Measurements from ENCODE around the gene ZBED4.

The ZBED4 gene

GRCh38 chr22:49903322-49904039 lies 49.8 kb downstream of the ZBED4 start:
- DNase-seq: no peak

- DNase-seq: no peak
Observed at GRCh38 chr22:49904040-49904369, 50.4 kb downstream of the ZBED4 start.

DNA sequence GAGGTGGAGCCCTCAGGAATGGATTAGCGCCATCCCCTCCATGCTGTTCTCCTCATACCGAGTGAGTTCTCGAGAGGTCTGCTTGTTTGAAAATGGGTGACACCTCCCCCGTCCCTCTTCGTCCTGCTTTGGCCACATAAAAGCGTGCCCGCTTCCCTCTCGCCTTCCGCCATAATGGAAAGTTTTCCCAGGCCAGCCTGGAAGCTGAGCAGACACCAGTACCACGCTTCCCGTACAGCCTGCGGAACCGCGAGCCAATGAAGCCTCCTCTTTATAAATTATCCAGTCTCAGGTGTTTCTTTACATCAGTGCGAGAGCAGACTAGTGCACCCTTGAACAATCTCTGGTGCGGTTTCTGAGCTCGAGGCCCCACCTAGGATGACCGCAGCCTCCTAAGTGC lies 51.8 kb downstream of the ZBED4 start:
- no peak for DNase-seq

GRCh38 chr22:49906071-49906798 lies 52.6 kb downstream of the ZBED4 start:
- no peak for DNase-seq

- no peak for DNase-seq
Observed at GRCh38 chr22:49906799-49907290, 53.2 kb downstream of the ZBED4 start.

DNA sequence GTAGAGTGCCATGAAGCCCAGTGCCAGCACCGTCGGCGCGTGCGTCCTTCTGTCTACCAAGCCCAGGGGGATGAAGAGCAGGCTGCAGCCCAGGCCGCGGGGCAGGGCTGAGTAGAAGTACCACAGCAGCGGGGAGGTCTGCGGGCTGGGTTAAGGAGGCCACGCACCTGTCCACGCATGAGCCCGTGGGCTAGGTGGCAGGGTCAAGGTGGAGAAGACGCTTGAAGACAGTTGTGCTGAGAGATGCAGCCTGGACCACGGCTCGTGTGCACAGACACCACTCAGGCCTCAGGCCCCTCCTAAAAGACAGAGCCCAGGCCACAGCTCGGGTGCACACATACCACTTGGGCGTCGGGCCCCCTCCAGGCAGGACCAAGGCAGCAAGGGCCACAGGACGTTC lies 54.2 kb downstream of the ZBED4 start:
- no peak for DNase-seq

DNA sequence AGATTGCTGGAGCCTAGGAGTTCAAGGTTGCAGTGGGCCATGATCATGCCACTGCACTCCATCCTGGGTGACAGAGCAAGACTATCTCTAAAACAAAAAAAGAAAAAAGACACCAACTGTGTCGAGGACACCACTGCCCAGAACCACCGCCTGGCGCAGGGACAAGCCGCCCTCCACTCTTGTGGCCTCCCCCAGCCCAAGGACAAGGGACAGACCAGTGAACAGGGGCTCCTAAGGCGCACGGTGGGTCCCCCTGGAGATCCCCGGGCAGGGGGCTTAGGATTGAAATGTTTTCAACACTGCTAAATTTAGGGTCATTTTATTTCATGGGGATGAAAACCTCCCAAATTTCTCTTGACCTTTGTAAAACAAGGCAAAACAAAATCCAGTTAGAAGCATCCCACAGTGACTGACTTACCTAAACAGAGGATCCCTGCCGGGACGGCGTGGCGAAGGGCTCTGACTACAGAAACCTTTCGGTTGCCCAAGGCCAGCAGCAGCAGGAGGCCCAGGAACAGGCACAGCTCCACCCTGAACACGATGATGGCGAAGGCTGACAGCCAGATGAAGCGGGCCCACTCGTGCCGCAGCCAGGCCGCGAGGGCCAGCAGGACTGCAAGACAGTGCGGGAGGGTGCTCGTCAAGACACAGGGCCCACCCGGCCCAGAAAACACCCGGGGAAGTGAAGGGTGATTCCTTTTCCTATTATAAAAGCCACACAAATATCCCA lies 56.0 kb downstream of the ZBED4 start:
- DNase-seq: no peak

- no peak for DNase-seq
Observed at GRCh38 chr22:49910229-49911155, 56.8 kb downstream of the ZBED4 start.

DNA sequence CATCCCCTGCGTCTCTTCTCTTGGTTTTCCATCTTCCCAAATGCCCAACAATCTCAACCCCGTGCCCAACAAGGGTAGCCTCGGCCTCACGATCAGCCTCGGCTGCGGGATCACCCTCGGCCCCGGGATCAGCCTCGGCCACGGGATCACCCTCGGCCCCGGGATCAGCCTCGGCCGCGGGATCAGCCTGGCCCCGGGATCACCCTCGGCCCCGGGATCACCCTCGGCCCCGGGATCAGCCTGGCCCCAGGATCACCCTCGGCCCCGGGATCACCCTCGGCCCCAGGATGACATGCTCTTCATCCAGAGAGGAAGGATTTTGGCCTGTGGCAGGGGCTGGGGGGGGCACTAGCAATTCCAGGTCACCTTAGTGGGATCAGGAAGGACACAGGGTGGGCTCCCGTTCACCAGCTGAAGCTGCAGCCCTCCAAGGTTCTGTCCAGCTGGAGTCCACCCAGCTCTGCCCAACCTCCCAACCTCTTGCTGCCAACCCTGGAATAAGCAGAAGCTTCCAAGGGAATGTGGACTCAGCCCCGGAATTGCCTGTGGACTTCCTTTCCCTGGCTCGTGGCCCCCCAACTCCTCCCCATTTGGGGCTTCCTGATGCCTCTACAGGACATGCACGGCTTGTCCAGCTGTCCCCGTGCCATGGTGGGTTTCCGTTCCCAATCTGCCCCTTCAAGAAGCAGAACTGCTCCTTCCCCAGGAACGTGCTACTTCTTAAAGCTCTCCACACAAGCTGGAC lies 58.4 kb downstream of the ZBED4 start:
- DNase-seq: no peak

- no peak for DNase-seq
Observed at GRCh38 chr22:49913026-49913425, 59.4 kb downstream of the ZBED4 start.

DNA sequence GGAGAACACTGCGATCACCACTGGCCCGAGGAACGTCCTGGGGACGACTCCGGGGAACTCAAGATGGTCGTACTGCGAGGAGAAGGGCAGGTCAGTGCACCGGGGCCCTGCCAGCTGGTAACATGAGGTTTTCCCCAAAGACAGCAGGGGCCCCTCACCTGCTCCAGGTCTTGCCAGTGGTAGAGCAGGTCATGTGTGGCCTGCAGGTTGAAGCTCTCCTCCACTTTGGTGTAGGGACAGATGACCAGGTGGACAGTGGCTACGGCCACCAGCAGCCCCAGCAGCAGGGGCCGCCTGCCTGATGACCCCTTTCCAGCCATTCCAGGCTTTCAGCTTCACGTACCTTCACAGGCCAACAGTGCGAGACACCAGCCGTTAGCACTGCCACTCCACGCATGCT lies 59.8 kb downstream of the ZBED4 start:
- no peak for DNase-seq

DNA sequence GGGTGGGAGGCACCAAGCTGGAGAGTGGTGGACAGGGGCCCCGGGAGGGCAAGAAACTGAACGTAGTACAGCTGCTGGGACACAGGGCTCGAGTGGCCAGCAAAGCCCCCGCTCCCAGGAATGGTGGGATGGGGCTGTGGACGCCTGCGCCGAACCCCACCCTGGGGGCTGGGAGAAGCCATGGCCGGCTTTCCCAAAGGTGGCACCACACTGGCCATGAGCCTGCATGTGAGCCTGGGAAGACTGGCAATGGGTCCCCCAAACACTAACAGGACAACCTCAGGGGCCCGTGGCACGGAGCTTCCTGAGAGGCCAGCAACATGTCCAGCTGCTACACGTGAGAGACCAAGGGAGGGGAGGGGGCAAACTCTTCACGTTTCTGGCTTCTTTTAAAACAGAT lies 60.6 kb downstream of the ZBED4 start:
- DNase-seq: no peak

DNA sequence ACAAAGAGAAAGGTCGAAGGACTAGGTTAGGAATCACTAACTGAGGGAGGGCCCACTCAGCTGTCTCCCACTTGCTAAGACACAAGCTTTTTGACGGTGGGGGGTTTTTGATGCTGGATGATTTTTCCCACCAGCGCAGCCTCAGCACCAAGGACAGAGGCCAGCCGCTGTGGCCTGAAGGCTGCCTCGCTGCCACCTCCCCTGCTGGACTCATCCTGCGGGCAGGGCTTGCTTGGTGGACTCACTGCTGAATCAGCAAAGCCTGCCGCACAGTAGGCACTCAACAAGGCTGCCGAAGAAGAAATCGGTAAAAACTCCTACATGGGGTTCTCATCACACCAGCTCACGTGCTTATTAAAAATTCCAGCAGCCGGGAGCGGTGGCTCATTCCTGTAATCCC lies 62.0 kb downstream of the ZBED4 start:
- no peak for DNase-seq

GRCh38 chr22:49916831-49917230 lies 63.2 kb downstream of the ZBED4 start:
- no peak for DNase-seq

GRCh38 chr22:49917974-49918910 lies 64.6 kb downstream of the ZBED4 start, which contains the start of the genes ALG12 and CRELD2:
ALG12 (minus strand) TSS chr22:49918438; CDS start chr22:49913765, 4,673 bp downstream.
CRELD2 (plus strand) TSS chr22:49918634; CDS start chr22:49918770, 136 bp downstream.
- DNase-seq: peak; percentile 96 to 98

DNA sequence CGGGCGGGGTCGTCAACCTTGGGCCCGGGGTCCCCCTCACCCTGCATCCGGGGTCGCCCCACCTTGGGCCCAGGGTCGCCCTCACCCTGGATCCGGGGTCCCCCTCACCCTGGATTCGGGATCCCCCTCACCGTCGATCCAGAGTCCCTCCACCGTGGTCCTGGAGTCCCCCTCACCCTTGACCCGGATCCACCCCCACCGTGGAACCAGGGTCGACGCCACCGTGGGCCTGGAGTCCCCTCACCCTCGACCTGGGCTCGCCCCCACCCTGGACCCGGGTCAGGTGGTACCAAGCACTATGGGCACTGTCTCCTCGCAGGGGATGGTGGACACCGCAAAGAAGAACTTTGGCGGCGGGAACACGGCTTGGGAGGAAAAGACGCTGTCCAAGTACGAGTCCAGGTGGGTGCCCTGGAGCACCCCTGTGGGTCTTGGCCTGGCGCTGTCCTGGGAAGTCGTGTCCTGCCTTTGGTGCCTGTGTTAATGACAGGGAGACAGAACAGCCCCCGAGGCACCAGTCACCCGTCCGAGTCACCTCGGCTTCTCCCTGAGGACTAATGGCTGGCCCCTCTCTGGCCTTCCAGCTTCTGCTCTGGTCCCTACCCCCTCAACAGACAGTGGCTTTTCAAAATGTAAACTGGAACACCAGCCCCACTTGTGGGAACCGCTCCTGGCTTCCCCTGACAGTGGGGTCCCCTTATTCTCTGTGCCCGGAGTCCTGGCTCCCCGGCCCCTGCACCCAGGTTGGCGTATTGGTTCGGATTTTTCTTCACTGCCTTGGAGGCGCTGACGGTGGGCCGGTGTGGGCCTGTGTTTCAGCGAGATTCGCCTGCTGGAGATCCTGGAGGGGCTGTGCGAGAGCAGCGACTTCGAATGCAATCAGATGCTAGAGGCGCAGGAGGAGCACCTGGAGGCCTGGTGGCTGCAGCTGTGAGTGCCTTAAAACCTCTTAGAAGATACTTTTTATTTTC lies 65.6 kb downstream of the ZBED4 start:
- DNase-seq: no peak

DNA sequence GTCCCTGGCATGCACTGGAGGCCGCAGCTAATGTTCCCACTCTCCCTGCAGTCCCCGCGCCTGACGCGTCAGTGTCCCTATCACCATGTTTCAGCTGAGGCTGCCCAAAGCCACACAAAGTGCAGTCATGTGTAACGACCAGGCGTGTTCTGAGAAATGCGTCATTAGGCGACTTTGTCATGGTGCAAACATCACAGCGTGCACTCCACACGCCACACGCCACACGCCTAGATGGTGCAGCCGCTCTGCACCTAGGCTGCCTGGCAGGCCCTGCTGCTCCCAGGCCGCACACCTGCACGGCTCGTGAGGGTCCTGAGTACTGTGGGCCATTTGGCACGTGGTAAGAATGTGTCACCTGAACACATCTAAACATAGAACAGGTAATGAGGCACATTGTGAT lies 67.2 kb downstream of the ZBED4 start:
- no peak for DNase-seq

- DNase-seq: no peak
Observed at GRCh38 chr22:49921508-49922278, 68.0 kb downstream of the ZBED4 start.
